Body of pancreas (tissue), 4 donors: ENCODE data around the gene IDE.

Source experiments
- POLR2A ChIP-seq, 3 donors: fragments of 450-650 bp; IDR thresholded peaks; one replicate each; pipeline ENCODE4 v1.6.1; 2016; ENCODE audit warnings: antibody characterized with exemption in 3 of 3, mild to moderate bottlenecking in 2 of 3
- TF ChIP-seq, protein P1 (sequence below), 7 experiments: fragments of 450-650 bp in 4 of 7; fragments of 200-600 bp in 3 of 7; sonication (generic) in 3 of 7; IDR thresholded peaks; one replicate each; pipeline ENCODE4 v1.5.1; 2016 to 2019; ENCODE audit warnings: antibody characterized with exemption in 7 of 7

DNA sequence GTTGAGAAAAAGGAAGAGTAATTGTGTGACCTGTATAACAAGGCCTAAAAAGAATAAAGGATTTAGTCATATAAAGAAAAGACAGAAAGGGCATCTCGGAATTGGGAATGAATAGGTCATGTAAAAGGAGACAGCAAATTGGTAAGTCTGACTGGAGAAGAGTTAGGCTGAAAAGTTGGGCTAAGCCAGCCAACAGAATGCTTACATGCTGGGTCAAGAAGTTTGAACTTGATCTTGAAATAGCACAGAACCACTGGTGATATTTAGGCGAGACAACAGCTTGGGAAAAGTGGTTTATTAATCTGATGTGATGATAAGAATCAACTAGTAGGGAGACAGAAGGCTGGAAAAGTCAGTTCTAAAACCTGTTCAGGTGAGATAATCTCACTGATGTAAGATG lies 4.8 kb downstream of the IDE start:
- TF ChIP-seq, protein P1, sequence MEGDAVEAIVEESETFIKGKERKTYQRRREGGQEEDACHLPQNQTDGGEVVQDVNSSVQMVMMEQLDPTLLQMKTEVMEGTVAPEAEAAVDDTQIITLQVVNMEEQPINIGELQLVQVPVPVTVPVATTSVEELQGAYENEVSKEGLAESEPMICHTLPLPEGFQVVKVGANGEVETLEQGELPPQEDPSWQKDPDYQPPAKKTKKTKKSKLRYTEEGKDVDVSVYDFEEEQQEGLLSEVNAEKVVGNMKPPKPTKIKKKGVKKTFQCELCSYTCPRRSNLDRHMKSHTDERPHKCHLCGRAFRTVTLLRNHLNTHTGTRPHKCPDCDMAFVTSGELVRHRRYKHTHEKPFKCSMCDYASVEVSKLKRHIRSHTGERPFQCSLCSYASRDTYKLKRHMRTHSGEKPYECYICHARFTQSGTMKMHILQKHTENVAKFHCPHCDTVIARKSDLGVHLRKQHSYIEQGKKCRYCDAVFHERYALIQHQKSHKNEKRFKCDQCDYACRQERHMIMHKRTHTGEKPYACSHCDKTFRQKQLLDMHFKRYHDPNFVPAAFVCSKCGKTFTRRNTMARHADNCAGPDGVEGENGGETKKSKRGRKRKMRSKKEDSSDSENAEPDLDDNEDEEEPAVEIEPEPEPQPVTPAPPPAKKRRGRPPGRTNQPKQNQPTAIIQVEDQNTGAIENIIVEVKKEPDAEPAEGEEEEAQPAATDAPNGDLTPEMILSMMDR (IDR thresholded peaks at IDR 0.05): no peak
- no peak for TF ChIP-seq POLR2A (IDR thresholded peaks at IDR 0.05)
